Progenitor cell of endocrine pancreas (in vitro differentiated cells): ENCODE data around the gene KRTAP10-5. TPM values are rescaled to one million over a fixed set of nuclear protein-coding genes. Genes with fewer than 3 reads are reported as not detected.

Source experiments
- DNase-seq: peaks from one replicate; pipeline ENCODE4 v3.0.0; 2021; ENCODE audit warnings: low spot score; ENCODE audit not compliant: unreplicated experiment
- H3K27ac Mint-ChIP-seq: 2 replicates; pipeline ENCODE4 v1.8.0; 2021; ENCODE audit warnings: mild to moderate bottlenecking, moderate library complexity, mixed read lengths
- H3K27me3 Mint-ChIP-seq: 2 replicates; pipeline ENCODE4 v1.8.0; 2021; ENCODE audit warnings: mixed read lengths
- H3K36me3 Mint-ChIP-seq: 2 replicates; pipeline ENCODE4 v1.8.0; 2022; ENCODE audit warnings: mixed read lengths; ENCODE audit not compliant: insufficient read depth
- H3K4me1 Mint-ChIP-seq: 2 replicates; pipeline ENCODE4 v1.8.0; 2021; ENCODE audit warnings: low read depth, mixed read lengths
- H3K4me3 Mint-ChIP-seq: 2 replicates; pipeline ENCODE4 v1.8.0; 2021; ENCODE audit warnings: low read depth, mild to moderate bottlenecking, moderate library complexity, mixed read lengths
- H3K9me3 Mint-ChIP-seq: 2 replicates; pipeline ENCODE4 v1.8.0; 2021; ENCODE audit warnings: low read depth, mixed read lengths
- CTCF ChIP-seq: fragments of 200-600 bp; sonication (generic); IDR thresholded peaks from one replicate; pipeline ENCODE4 v1.5.0; 2021; ENCODE audit warnings: antibody characterized with exemption, mild to moderate bottlenecking; ENCODE audit not compliant: unreplicated experiment
- total RNA-seq: library from RNA; stranded (reverse); gene quantifications from 2 replicates; pipeline ENCODE4 v1.2.1, GENCODE V29; 2021

The KRTAP10-5 gene
- total RNA-seq, 1 donor from 2014 or later, result not detected

- H3K4me3 Mint-ChIP-seq, result no peak overlapping the region
- DNase-seq, result no peak
Measured at GRCh38 chr21:44542716-44543115, 37.7 kb downstream of the KRTAP10-5 start.

GRCh38 chr21:44540741-44541288, 39.6 kb downstream of the KRTAP10-5 start:
- no peak for TF ChIP-seq CTCF
- H3K36me3 Mint-ChIP-seq, result no peaks in the 10 kb centered on the region
- no peaks in the 10 kb centered on the region for H3K4me1 Mint-ChIP-seq
- H3K9me3 Mint-ChIP-seq, result peaks cover 5% of the 10 kb centered on the region
- H3K4me3 Mint-ChIP-seq, result no peak overlapping the region
- no peaks in the 10 kb centered on the region for H3K27me3 Mint-ChIP-seq
- no peak for DNase-seq
- no peak overlapping the region for H3K27ac Mint-ChIP-seq

More at GRCh38 chr21:44542716-44543115, 37.7 kb downstream of the KRTAP10-5 start:
- no peak for TF ChIP-seq CTCF
- peaks cover 17% of the 10 kb centered on the region for H3K9me3 Mint-ChIP-seq
- no peaks in the 10 kb centered on the region for H3K27me3 Mint-ChIP-seq
- H3K36me3 Mint-ChIP-seq, result peaks cover 4% of the 10 kb centered on the region
- no peak overlapping the region for H3K27ac Mint-ChIP-seq
- H3K4me1 Mint-ChIP-seq, result no peaks in the 10 kb centered on the region

- TF ChIP-seq CTCF, result no peak
- H3K4me1 Mint-ChIP-seq, result no peaks in the 10 kb centered on the region
- peak; percentile 5 for DNase-seq
- no peak within 1 kb of the TSS for H3K4me3 Mint-ChIP-seq
- no peaks in the 10 kb centered on the region for H3K27me3 Mint-ChIP-seq
- H3K9me3 Mint-ChIP-seq, result no peaks in the 10 kb centered on the region
- no peak within 1 kb of the TSS for H3K27ac Mint-ChIP-seq
- H3K36me3 Mint-ChIP-seq, result no peaks in the 10 kb centered on the region
Measured at GRCh38 chr21:44539991-44540666, 40.3 kb downstream of the KRTAP10-5 start, which contains the start of gene KRTAP10-1. Gene KRTAP10-1 (minus strand): TSS chr21:44540195. CDS start chr21:44540150, 45 bp downstream.

GRCh38 chr21:44539046-44539445, 41.4 kb downstream of the KRTAP10-5 start:
- peak; percentile 6 for DNase-seq
- no peak for TF ChIP-seq CTCF
- H3K27ac Mint-ChIP-seq, result no peak overlapping the region
- H3K4me3 Mint-ChIP-seq, result no peak overlapping the region
- no peaks in the 10 kb centered on the region for H3K9me3 Mint-ChIP-seq
- H3K27me3 Mint-ChIP-seq, result no peaks in the 10 kb centered on the region
- H3K4me1 Mint-ChIP-seq, result no peaks in the 10 kb centered on the region
- no peaks in the 10 kb centered on the region for H3K36me3 Mint-ChIP-seq

- H3K4me3 Mint-ChIP-seq, result no peak overlapping the region
Measured at GRCh38 chr21:44537930-44538911, 42.2 kb downstream of the KRTAP10-5 start.

More at GRCh38 chr21:44537930-44538911, 42.2 kb downstream of the KRTAP10-5 start:
- Mint-ChIP-seq H3K36me3 (no peaks in the 10 kb centered on the region), H3K27me3 (no peaks in the 10 kb centered on the region), H3K4me1 (no peaks in the 10 kb centered on the region), H3K27ac (peak overlapping the region; percentile 45), H3K9me3 (no peaks in the 10 kb centered on the region)
- no peak for TF ChIP-seq CTCF
- peak; percentile 7 for DNase-seq
